NCI-H748 (cell line): ENCODE results near the gene ALG10.
"Not testable (repeated sequence)": the region's sequence is repeated elsewhere in the genome, so short reads cannot be mapped to it uniquely, and the experiment has no call there.

ENCODE experiments used
- DNase-seq: peaks from one replicate; lab custom pipeline; 2025; ENCODE audit not compliant: unreplicated experiment; lab: John Stamatoyannopoulos, UW

The ALG10 gene

GRCh38 chr12:34022079-34022830 lies at the start of gene ALG10:
Gene ALG10 (plus strand): TSS chr12:34022496. CDS start chr12:34022600, 104 bp downstream.
- DNase-seq = peak; percentile 99

GRCh38 chr12:33972884-33973283 lies 49.4 kb upstream of the ALG10 start:
- DNase-seq = not testable (repeated sequence)

GRCh38 chr12:33977887-33978286 lies 44.4 kb upstream of the ALG10 start:
- DNase-seq = no peak

DNA sequence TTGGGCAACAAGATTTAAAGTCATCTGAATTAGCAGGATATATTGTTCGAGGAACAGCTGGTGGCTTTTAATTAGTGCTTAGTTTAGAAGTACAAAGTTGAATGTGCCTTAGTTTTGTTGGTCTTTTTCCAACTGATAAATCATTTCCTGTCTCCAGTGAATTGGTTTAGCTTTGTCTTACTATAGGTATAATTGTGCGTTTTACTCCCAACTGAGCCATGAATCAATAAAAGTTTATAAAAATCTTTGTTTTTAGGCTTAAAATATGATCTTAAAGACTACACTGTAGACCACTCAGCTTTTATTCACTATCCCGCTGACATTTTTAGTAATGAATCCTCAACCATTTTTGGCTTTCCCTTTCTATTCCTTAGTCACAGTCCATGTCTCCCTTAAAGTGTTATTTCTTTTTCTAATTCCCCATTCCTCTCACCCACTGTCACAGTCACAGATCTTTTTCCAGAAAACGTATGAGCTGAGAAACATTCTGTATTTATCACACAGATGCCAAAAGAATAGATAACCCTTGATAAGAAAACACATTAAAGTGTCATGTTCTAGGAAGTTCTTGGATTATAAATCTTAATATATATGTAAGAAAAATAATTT lies 34.0 kb upstream of the ALG10 start:
- DNase-seq = no peak

DNA sequence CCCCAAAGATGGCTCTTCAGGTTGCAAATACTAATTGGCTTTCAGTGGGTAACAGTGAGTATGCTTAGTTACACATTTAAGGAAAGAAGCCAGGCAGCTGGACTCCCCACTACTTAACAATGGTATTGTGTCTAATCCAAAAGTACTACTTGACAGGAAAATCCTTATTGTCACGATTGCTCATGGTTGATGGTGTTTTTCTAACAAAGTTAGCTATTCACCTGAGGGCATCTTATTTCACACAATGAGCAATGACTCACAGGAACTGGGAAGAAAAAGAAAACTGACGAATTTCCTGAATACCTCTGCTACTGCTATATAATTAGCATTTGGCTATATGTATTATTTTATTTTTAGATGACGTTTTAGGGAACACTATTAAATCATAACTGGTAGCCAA lies 33.4 kb upstream of the ALG10 start:
- no peak for DNase-seq

DNA sequence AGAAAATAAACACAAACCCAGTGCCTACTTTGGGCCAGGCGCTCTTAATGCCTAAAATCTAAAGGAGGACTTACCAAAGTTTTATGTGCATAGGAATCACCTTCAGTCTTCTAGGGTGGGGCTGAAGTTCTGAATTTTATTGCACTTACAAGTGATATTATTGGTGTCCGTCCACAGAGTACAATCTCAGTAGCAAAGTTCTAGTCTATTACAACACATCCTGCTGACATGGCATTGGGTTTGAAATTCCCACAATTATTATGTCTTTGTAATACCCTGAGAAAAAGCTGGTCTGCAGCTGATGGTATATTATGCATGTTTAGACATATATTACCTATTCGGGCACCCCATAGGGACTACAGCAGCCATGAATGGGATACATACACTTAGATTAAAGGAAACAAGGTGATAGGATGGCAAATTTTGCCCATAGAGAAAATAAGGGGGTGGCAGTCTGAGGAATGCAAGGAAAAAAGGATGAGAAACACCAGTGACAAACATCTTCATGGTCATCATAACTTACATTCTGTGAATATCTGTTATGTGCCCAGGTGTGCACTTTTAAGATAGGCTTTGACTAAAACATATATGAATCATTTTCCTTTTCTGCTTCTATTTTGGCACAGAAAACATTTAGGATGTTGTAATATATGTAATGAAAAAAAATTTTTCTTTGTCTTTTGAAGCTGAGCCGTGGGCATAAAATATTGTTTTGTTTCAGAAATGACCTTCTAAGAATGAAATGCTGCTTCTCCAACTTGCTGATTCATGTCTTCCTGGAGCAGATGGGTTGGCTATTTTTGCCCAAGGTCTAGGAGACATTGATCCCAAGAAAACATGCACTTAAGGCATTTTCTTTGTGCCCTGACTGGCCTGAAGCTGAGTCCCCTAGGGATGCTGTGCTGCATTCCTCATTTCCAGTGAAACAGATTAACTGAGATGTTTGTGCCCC lies 27.2 kb upstream of the ALG10 start:
- DNase-seq = no peak

GRCh38 chr12:34008835-34009234 lies 13.5 kb upstream of the ALG10 start:
- DNase-seq = not testable (repeated sequence)

- DNase-seq = no peak
Measured at GRCh38 chr12:34016361-34016760, 5.9 kb upstream of the ALG10 start.

DNA sequence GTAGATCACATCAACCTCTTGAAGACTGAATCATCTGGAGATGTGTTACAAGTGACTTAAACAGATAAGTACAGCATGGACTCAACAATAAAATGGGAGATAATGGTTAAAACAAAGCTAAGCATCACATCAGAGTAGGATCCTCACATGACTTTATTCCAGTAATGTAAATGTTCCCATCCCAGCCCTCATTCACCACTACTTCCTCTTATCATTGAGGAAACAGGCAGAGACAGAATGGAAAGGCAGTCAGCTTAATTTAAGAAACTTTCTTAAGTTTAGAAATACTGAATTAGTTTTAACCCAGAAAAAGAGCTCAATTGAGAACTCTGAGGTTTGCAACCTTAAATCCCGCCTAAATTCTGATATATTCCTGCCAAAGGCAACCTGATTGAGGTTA lies 1.2 kb upstream of the ALG10 start:
- peak; percentile 33 for DNase-seq

DNA sequence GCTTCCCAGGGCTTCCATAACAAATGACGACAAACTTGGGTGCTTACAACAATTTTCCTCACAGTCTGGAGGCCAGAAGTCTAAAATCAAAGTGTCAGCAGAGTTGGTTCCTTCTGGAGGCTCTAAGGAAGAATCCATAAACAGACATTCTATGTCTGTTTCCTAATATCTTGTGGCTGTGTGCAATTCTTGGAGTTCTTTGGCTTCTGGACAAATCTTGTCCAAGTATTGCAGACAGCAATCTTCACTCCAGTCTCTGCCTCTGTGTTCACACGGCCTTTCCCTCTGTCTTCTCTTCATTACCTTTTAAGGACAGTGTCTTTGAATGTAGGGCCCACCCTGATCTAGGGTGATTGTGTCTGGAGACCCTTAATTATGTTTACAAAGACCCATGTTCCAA lies 5.4 kb downstream of the ALG10 start:
- DNase-seq = not testable (repeated sequence)

DNA sequence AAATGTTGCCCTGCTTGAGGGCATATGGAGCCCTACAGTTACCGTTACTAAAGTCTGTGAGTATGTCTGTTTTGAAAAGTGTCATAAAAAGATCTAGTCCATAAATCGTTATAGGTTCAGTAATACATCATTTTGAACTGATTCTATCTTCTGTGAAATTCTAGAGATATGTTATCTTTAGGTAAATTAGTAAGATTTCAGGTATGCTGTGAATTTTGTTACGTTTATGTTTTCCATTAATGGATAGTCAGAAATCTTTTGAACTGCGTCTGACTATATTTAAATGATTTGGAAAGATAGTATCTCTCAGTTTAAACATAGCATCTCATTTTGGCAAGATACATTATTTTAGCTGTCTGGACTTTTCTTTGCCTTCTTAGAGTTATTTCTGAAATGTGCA lies 8.3 kb downstream of the ALG10 start:
- no peak for DNase-seq

GRCh38 chr12:34033628-34034296 lies 11.5 kb downstream of the ALG10 start:
- DNase-seq = peak; percentile 60

DNA sequence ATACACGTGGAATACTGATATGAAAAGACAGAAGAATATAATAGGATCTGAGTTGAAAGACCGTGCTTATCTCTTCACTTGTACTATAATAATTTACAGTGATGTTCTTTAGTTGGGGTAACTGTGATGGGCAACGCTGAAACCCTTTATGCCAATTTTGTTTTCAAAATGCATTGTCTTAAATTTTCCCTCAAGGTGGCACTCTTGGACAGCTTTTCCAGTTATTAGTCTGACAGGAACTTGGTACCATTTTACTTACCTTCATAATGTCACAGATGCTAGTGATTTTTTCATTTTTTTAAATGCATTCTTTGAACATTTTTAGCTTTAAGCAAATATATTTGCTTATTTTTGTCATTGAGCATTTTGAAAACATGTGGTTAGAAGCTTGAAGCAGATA lies 16.1 kb downstream of the ALG10 start:
- peak; percentile 77 for DNase-seq

- DNase-seq = no peak
Measured at GRCh38 chr12:34046570-34046969, 24.3 kb downstream of the ALG10 start.

GRCh38 chr12:34047855-34048254 lies 25.6 kb downstream of the ALG10 start:
- not testable (repeated sequence) for DNase-seq

DNA sequence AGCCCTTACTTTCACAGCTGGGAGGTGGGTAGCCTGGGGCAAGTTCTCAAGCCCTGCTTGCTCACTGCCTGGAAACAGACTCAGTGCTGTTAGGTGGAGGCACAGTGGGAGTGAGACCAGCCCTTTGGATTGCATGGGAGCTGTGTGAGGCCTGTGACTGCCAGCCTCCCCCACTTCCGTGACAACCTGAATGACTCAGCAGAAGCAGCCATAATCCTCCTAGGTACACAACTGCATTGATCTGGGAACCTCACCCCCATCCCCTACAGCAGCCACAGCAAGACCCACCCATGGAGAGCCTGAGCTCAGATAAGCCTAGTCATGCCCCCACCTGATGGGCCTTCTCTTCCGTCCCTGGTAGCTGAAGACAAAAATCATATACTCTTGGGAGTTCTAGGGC lies 26.4 kb downstream of the ALG10 start:
- no peak for DNase-seq

GRCh38 chr12:34051486-34051885 lies 29.2 kb downstream of the ALG10 start:
- no peak for DNase-seq

DNA sequence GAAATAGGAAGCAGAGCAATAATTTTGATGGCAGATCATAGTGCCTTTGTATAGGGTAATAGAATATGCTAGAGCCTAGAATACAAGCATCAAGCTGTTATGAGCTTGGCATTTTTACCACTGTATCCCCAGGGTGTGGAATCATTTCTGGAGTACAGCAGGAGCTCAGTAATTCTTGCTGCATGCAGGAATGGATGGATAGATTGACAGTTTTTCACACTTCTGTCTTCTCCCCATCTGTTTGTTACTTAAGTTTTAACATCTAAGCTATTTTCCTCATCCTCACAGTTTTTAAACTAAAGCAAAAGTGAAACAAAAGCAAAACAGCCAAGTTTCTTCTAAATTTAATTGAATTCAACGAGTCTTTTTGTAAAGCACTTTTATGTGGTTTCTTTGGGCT lies 32.6 kb downstream of the ALG10 start:
- DNase-seq = no peak
